ENCODE results near the gene FAM76A. TPM values are rescaled to one million over a fixed set of nuclear protein-coding genes. Genes with fewer than 3 reads are reported as not detected.
A peak's percentile ranks its signal among the peaks of the same experiment; 100 is the strongest.
"Not testable (repeated sequence)": the region's sequence is repeated elsewhere in the genome, so short reads cannot be mapped to it uniquely, and the experiment has no call there.

The FAM76A gene
- total and polyA plus RNA-seq, 8 donors: 13.8 to 19.7 (median 15.9) TPM

GRCh38 chr1:27789540-27790041 lies 63.8 kb downstream of the FAM76A start:
- intact Hi-C loops (cut with DNase I): no loop called here
- no peak for TF ChIP-seq CTCF (IDR thresholded peaks at IDR 0.05)
- ATAC-seq: peak; percentile 44
- Histone ChIP-seq H3K4me3 (no peak overlapping the region), H3K36me3 (peaks cover 4 to 42% of the 10 kb centered on the region in 2 donors), H3K27me3 (no peaks in the 10 kb centered on the region), H3K27ac (peak overlapping the region; percentile 16 to 72), H3K4me1 (peaks cover 23 to 73% of the 10 kb centered on the region in 2 donors), H3K9me3 (no peaks in the 10 kb centered on the region)
- DNase-seq: peak in 1 of 4 donors; percentile 8

GRCh38 chr1:27790270-27790669 lies 64.5 kb downstream of the FAM76A start:
- Histone ChIP-seq H3K4me1 (peaks cover 23 to 66% of the 10 kb centered on the region in 2 donors), H3K27ac (peak overlapping the region; percentile 16 to 72)
- intact Hi-C loops (cut with DNase I): not testable (repeated sequence)

GRCh38 chr1:27795601-27796000 lies 69.8 kb downstream of the FAM76A start:
- H3K27ac ChIP-seq: no peak overlapping the region
- intact Hi-C loops (cut with DNase I): no loop called here
- H3K36me3 ChIP-seq: peaks cover 4 to 92% of the 10 kb centered on the region in 2 donors
- H3K9me3 ChIP-seq: no peaks in the 10 kb centered on the region
- no peak for ATAC-seq
- H3K4me3 ChIP-seq: no peak overlapping the region
- H3K27me3 ChIP-seq: no peaks in the 10 kb centered on the region
- no peak for TF ChIP-seq CTCF (IDR thresholded peaks at IDR 0.05)
- no peak for DNase-seq
- peaks cover 0 to 13% of the 10 kb centered on the region in 2 donors for H3K4me1 ChIP-seq

More at GRCh38 chr1:27790270-27790669, 64.5 kb downstream of the FAM76A start:
- H3K27me3 ChIP-seq, H3K9me3 ChIP-seq, H3K4me3 ChIP-seq, DNase-seq, ATAC-seq: not testable (repeated sequence)
- peaks cover 4 to 49% of the 10 kb centered on the region in 2 donors for H3K36me3 ChIP-seq

GRCh38 chr1:27804791-27805190 lies 79.0 kb downstream of the FAM76A start:
- H3K36me3 ChIP-seq: peaks cover 0 to 85% of the 10 kb centered on the region in 2 donors

GRCh38 chr1:27806758-27807157 lies 81.0 kb downstream of the FAM76A start:
- no peak for DNase-seq
- Histone ChIP-seq H3K27ac (no peak overlapping the region), H3K4me3 (no peak overlapping the region), H3K27me3 (no peaks in the 10 kb centered on the region), H3K4me1 (no peaks in the 10 kb centered on the region), H3K9me3 (no peaks in the 10 kb centered on the region), H3K36me3 (peaks cover 0 to 87% of the 10 kb centered on the region in 2 donors)
- no peak for ATAC-seq
- intact Hi-C loops (cut with DNase I): no loop called here
- no peak for TF ChIP-seq CTCF (IDR thresholded peaks at IDR 0.05)

More at GRCh38 chr1:27804791-27805190, 79.0 kb downstream of the FAM76A start:
- Histone ChIP-seq H3K4me3 (no peak overlapping the region), H3K4me1 (no peaks in the 10 kb centered on the region), H3K27ac (no peak overlapping the region), H3K27me3 (no peaks in the 10 kb centered on the region), H3K9me3 (no peaks in the 10 kb centered on the region)
- no peak for TF ChIP-seq CTCF (IDR thresholded peaks at IDR 0.05)
- intact Hi-C loops (cut with DNase I): no loop called here
- DNase-seq (no peak), ATAC-seq (no peak)

- H3K27me3 ChIP-seq: no peaks in the 10 kb centered on the region
- DNase-seq (no peak), ATAC-seq (no peak)
- no peak for TF ChIP-seq CTCF (IDR thresholded peaks at IDR 0.05)
- H3K36me3 ChIP-seq: peaks cover 0 to 87% of the 10 kb centered on the region in 2 donors
- intact Hi-C loops (cut with DNase I): no loop called here
- no peaks in the 10 kb centered on the region for H3K4me1 ChIP-seq
- no peak overlapping the region for H3K4me3 ChIP-seq
- H3K27ac ChIP-seq: no peak overlapping the region
- H3K9me3 ChIP-seq: no peaks in the 10 kb centered on the region
Measured at GRCh38 chr1:27807385-27807784, 81.6 kb downstream of the FAM76A start.

- DNase-seq; H3K9me3 ChIP-seq; ATAC-seq; H3K4me3 ChIP-seq; H3K27ac ChIP-seq; intact Hi-C loops (cut with DNase I); H3K4me1 ChIP-seq; H3K27me3 ChIP-seq: not testable (repeated sequence)
- H3K36me3 ChIP-seq: peaks cover 0 to 87% of the 10 kb centered on the region in 2 donors
Measured at GRCh38 chr1:27808131-27808530, 82.4 kb downstream of the FAM76A start.

Data from left lung (tissue), 10 donors.